ENCODE results near the gene KRTCAP2.
"Not testable (repeated sequence)": the region's sequence is repeated elsewhere in the genome, so short reads cannot be mapped to it uniquely, and the experiment has no call there.

Gene KRTCAP2

DNA sequence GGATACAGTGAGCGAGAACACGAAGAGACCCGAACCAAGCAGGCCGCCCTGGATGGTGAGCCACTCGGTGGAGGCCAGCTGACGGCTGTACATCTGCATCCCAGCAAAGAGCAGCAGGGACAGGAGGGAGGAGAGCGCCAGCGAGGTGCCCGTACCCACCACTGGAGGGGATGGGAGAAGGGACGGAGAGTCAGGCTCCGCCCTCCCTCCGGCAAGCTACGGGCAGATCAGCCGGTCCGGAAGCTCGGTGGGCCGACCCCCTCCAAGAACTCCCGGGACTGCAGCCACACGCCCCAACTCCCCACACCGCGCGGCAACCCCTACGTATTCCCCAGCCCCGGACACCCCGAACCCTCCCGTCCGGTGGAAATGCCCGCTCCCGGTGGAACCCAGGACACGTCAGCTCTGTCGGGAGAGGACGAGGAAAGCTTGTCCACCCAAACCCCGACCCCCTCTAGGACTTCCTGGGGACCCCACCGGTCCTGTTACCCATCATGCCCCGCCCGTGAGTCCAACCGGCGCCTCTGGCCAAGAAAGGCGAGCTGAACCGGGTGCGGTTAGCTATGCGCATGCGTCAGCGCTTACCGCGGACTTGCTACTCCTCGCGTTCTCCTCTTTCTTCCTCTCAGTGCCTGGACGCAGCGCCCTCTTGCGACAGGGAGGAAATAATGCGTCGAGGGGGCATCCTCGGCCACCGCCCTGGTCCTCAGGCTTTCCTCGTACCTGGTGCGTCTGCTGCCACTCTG lies at the start of gene KRTCAP2:
Gene KRTCAP2 (minus strand): TSS at position 573 of the 746 bp plus-strand sequence. CDS start 80 bp downstream, at position 493.
- DNase-seq = peak; percentile 93

DNA sequence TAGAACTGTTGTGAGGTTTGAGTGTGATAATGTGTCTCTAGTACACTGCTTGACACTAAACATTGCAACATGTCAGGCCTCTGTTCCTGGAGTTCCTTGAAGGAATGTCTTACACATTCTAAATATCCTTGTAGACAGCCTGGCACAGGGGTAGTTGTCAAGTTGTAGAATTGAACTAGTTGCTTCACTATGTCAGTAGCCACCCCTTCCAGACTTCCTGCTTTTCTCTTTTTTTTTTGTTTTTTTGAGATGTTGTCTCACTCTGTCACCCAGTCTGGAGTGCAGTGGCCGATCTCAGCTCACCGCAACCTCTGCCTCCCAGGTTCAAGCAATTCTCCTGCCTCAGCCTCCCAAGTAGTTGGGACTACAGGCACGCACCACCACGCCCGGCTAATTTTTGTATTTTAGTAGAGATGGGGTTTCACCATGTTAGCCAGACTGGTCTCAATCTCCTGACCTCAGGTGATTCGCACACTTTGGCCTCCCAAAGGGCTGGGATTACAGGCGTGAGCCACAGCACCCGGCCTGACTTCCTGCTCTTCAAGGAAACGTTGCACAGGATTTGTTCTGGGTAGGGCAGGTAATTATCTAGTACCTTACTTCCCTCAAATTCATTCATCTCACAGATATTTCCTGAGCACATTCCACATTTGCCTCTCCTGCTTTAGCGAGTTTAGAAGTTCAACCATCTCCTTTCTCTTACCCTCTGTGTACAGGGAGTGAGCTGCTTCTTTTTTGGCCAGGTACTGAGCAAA lies 47.3 kb upstream of the KRTCAP2 start:
- DNase-seq = not testable (repeated sequence)

DNA sequence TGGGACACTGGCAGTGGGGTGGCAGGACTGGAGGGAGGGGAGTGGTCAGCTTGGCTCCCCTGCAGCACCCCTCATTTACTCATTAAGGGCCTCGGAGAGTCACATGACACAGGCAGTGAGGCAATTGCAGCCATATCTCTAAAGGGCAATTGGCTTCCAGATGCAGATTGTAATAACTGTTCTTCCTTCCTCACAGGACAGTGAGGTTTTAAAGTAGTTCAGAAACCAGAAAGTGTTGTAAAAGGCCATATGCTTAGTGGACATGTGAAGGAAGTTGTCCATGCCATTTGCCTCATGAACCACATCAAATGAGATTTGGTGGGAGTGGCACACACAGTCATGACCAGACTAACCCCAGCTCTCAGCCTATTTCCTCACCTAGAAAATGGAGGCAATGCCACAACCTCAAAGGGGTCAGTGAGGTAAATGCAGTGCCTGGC lies 46.5 kb upstream of the KRTCAP2 start:
- DNase-seq = no peak

DNA sequence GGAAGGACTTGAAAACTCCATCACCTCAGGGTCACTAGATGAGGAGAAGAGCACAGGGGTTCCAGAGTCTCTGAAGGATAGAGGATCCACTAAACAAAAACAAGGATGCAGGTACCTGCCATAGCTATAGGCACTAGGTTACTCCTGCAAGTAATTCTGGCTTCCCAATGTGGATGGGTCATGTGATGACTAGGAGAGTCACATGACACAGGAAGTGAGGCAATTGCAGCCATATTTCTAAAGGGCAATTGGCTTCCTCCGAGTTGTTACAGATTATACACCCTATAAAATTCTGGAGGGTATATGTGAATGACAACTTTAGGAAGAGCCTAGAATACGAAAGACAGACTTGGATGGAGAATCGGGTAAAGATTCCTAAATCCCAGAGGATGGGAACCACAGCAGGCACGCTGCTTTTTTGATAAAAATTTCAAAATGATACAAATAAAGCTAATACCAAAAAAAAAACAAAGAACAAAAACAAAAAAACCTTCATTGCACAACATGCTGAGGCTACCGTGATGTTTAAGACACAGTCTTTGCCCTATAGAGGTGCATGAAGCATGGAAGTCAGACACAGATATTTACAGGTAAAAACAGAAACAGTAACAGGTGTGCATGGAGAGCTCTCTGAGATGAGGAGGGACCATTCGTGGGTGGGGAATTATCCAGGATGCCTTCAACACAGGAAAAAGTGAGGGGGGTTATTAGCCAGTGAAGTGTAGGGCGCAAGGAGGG lies 45.9 kb upstream of the KRTCAP2 start:
- peak; percentile 6 for DNase-seq

DNA sequence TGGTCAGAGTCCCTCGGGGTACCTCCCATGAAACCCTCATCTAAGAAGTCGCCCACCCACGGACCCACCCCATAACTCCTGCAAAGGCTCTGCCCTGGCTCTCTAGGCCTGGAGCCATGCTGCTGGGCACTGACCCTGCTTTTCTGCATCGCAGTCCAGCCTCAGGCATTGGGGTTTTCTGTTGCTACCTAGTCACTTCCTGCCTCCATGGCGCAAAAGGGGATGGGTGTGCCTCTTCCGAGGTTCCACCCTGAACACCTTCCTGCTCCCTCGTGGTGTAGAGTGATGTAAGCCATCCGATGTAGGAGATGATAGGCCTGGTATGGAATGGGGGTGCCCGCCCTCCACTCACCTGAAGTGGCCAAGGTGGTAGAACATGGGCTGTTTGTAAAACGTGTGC lies 41.6 kb upstream of the KRTCAP2 start:
- not testable (repeated sequence) for DNase-seq

DNA sequence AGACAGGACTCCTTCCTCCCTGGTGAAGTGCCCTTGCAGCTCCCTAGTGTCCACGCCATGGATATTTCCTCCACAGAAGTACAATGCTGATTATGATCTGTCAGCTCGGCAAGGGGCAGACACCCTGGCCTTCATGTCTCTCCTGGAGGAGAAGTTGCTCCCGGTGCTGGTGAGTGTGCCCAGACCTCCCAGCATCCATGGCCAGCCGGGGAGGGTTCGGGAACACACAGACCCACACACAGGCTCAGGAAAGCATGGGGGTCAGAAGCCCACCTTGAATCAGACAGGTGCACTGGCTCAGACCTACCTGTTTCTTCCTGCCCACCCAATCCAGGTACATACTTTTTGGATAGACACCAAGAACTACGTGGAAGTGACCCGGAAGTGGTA lies 38.9 kb upstream of the KRTCAP2 start:
- not testable (repeated sequence) for DNase-seq

DNA sequence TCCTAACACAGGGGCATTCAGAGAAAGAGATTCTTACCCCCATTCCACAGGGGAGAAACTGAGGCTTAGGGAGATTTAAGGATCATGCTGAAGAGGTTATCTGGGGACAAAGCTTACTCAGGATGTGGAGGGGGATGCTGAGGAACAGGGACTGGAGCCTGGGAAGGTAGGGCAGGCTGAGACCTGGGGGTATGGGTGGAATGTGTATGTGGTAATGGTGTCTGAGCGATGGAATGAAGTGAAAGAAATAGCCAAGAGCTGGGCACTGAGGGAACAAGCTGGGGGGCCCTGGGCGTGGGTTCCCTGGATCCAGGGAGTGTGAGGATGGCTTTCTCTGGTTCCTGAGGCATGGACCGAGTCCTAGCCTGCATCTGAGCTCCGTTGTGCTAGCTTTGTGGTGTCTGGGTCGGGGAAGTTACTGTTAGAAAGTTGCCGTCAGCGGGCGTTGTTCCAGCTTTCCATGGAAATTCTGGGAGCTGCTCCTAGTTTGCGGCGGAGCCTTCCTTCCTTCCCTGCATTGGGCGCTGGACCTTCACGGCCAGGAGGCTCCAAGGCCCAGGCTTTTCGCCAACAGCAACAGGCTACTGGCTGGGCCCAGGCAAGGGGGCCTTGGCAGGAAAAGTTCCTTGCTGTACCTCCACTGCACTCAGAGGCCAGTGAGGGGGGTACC lies 38.4 kb upstream of the KRTCAP2 start:
- DNase-seq = not testable (repeated sequence)

DNA sequence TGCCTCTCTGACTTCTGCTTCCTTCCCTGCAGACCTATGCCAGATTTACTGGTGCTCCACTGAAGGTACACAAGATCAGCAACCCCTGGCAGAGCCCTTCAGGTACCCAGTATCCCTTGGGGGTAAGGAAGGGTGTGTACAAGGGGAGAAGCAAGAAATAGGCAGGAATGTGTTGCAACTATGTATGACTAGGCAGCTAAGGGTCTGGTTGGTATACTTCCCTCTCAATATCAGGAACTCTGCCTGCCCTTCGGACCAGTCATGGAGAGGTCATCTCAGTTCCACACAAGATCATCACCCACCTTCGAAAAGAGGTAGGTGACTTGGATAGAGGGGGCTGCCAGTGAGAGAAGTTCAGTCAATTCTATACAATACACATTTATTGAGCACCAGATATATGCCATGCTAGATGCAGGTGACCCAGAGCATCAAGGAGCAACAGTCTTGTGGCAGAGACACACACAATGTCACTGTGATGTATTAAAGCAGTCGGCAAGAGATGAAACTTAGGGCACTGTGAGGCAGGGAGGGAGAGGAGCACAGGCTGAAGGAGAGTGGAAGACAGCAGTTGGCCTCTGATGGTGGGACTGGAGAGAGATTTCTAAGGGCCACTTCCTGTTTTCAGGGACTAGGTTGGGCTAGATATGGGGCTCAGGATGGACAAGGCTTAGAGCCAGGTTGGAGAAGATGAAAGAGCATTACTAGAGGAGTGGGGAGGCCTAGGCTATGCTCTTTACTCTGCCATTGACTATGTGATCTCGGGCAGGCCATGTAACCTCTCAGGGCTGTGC lies 37.4 kb upstream of the KRTCAP2 start:
- DNase-seq = no peak

DNA sequence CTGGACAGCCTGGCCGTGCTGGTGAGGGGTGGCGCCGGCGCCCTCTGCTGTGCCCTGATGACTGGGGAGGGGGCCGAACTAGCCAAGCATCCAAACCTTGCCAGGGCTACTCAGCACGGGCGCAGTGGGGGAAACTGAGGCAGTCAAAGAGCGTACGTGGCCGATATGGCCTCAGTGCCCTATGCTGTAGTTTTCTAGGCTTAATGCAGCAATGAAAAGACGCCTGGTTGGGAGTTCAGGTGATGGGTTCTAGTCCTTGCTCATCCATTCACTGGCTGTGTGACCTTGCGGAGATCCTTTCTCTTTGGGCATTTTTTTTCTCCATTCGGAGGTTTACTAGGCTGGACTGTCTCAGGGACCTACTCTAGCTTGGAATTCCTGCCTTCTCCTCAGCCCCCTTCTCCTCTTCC lies 36.2 kb upstream of the KRTCAP2 start:
- DNase-seq = no peak

DNA sequence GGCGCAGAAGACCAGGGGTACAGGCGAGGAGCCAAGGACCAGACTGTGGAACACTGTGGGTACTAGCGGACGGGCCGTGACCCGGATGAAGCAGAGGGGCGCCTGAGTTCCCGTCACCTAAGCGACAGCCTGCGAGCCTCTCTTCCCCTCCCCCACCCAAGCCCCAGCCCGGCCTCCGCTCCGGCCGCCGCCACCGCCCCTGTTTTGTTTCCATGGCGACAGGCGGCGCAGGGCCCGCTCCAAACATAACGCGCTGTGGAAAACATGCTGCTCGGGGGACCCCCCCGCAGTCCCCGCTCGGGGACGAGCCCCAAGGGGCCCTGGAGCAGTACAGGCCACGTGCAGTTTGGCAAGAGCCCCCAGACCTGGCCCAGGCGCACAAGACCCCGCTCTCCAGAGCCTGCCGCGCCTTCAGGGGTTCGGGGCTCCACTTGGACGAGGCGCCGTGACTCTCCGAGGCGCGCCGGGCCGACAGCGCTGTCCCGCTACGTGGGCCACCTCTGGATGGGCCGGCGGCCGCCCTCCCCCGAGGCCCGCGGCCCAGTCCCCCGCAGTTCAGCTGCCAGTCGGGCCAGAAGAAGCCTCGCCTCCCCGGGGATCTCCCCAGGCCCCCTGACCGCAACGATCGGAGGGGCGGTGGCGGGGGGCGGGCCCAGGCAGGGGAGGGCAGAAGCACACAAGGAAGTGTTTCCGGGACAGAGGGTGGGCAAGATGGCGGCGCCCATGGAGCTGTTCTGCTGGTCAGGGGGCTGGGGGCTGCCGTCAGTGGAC lies 35.6 kb upstream of the KRTCAP2 start, which contains the start of gene MTX1:
Gene MTX1 (plus strand): TSS at position 155 of the 771 bp plus-strand sequence. CDS start 110 bp downstream, at position 265.
- DNase-seq = peak; percentile 62

DNA sequence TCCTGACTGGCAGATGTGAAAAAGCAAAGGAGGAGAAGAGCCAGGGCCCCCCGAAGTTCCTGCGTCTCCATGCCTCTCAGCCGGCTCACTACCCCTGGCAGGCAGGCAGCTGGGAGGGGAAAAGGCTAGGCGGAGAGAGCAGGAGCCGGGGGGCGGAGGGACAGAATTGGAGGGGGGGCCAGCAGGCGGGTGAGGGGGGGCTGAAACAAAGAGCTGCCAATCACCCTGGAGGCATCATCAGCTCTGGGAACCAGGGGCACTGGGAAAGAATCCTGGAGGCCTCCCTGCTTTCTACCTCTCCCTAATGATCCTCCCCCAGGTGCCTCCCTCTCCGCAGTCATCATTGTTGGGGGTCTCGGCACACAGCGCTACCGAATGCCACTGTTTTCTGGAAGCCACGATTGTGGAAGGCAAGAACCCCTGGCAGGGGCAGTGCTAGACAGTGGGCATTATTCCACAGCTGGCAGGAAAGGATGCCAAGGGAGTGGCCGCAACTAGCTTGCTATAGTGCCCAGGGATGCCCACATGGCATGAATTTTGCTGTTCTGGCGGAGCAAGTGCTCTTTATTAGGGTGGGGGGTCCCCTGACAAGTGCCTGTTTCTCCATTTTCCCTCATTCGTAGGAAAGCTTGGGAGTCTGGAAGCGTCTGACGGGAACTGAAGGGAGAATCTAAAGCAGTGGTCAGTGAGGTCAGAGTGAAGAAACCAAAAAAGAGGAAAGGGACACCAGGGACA lies 34.9 kb upstream of the KRTCAP2 start, which contains the start of gene THBS3:
Gene THBS3 (minus strand): TSS at position 92 of the 735 bp plus-strand sequence. CDS start 21 bp downstream, at position 71.
- peak; percentile 19 for DNase-seq

DNA sequence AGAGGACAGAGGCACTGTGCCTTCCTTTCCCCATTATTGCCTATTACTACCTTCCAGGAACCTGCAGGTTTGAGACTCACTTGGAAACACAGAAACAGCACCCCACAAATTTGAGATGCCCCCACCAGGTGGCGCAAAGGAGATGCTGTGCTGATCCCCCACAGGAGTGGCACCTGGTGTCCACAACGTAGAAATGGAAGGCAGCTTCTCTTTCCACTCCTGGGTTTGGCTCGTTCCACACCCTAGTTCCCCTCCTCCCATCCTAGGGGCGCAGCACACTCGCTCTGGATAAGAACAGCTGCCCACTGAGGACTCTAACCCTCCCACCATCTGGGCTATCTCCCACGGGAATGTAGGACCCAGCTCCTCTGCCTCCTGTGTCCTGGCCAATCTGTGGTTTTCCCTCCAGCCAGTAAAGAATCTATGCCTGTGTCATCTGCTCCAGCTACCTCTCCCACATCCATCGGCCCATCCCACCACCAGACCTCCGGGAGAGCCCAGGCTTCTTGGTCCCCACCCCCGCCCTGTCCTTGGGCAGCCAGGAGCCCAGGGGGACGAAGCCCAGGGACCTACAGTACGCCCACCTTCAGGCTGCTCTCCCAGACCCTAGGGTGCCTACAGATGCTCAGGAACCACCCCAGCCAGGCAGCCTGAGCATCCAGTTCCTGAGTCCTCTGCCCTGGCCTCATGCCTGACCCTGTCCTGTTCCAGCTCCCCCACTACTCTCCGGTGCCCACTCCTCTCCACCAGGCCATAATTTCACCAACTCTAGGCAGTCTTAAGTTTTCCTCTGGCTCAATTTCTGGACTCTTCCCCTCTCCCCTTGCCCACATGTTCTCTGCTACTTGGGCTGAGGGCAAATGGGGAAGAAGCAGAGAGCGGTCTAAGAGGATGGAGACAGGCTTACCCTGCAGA lies 34.0 kb upstream of the KRTCAP2 start:
- DNase-seq = peak; percentile 59

DNA sequence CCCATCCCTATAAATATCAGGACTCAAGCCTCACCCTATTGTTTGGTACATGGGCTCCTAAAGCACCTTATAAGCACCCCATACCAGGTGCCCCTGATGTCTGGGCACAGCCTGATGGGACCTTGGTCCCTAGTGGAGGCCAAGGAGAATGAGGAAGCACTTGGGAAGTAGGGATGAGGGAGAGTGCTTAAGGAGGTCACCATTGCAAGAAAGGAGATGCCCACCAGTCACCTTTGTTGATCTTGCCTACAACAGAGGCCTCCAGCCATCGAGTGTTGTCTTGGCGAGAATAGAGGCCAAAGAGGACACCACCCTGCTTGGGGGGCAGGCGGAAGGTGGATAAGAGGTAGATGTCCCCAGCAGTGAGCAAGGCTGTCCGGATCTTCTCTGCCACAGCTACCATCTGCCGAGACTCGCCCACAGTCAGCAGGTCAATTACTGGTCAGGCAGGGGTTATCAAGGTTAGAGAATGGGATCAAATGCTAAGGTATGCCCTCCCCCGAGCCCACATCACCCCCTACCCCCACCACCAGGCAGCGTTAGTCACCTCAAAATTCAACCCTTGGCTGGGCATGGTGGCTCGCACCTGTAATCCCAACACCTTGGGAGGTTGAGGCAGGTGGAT lies 33.0 kb upstream of the KRTCAP2 start:
- no peak for DNase-seq

DNA sequence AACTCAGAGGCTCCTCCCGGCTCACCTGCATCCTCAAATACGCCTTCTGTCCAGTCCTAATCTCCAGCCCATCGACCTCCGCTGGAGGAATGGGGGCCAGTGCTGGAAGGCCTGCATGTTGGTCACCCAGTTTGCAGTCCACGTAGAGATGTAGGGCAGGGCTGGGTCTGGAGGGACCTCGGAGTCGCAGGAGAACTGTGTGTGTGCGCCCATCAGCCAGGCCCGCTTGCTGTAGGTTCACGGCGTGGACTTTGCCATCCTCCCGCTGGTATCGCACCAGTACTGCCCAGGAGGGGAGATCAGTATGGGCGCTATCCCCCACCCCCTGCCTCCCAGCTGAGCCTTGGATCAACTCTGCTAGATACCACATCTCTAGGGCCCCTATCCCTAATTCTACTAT lies 31.9 kb upstream of the KRTCAP2 start:
- DNase-seq = no peak

DNA sequence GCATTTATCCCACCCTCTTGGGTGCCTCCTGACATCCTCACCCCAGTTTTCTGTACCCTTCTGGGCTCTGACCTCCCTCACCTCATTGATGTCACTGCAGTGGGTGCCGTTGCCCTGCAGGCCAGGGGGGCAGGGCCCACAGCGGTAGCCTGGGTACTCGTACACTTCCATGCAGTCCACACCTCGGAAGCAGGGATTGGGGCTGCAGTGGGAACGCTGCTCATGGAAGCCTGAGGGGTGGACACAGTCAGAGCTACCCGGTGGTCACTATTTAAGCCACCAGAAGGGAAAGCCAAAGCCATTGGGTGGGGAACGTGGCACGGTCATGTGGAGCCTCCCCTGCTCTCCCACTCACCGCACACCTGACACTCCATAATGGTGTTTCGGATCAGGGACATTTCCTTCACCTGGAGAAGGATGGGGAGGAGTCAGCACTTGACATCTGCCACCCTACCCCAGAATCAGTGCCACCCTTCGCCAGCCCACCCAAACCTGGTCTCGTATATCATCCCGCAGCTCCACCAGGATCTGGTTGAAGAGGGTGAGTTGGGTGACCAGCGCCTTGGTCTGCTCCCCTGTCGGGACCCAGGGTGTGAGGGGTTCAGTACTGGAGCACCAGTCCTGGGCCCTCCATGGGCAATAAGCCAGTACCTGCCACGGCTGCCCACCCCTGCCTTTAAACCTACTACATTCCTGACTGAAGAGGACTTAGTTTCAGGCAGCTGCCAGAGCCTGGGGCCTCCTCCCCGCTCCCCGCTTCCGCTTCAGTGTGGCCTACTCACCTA lies 29.8 kb upstream of the KRTCAP2 start:
- DNase-seq = no peak

DNA sequence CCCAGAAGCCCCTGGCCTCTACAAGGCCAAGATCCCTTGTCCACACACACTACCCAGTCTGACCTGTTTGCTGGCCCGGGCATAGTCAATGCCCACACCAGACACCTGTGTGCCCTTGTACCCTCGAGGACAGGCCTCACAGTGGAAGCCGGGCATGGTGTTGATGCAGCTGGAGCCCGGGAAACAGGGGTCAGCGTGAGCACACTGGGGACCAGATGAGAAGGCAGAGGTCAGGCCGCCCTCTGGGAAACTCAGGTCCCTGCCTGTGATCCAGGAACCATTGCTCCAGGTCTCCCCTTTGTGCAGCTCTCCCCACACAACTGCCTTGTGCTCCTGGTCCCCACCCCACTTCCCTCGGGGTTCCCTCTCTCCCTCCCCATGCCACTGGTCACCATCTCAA lies 29.1 kb upstream of the KRTCAP2 start:
- no peak for DNase-seq

DNA sequence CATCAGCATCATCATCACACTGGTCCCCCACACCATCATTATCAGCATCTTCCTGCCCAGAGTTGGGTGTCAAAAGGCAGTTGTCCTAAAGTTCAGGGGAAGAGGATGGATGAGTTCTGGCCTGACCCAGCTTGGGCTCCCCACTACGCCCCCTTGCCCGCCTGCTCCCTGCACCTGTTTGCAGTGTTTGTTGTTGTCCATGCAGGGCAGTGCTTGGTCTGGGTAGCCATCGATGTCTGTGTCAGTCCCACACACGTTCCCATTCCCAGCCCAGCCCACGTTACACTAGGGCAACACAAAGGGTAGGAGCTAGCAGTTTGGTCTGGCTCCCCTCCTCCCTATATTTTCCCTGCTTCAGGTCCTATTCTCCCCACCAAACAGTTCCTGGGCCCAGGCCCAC lies 27.8 kb upstream of the KRTCAP2 start:
- no peak for DNase-seq

DNA sequence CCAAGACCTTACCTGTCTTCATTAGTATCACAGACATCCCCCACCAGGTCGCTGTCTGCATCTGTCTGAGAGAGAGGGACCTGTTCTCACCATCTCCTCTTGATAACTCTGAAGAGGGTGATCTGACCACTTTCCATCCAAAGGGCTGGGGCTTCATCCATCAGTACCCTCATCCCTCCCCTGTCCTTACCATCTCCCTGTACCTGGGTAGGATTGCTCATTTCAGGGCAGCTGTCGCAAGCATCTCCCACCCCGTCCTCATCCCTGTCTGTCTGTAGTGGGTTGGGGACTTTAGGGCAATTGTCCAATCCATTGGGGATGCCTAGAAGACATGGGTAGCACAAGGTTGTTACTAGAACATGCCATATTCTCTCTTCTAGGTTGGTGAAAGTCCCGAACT lies 26.7 kb upstream of the KRTCAP2 start:
- no peak for DNase-seq
